ENCODE results near the gene JAKMIP1. TPM values are rescaled to one million over a fixed set of nuclear protein-coding genes. Genes with fewer than 3 reads are reported as not detected.
"Not testable (repeated sequence)": the region's sequence is repeated elsewhere in the genome, so short reads cannot be mapped to it uniquely, and the experiment has no call there.

JAKMIP1 gene
- total and polyA plus RNA-seq, 2 donors (not counting 1 experiment from before 2014, with no cell fraction given) = 0.49 to 1.0 TPM

- no peaks in the 10 kb centered on the region for H4K20me1 ChIP-seq (ENCODE audit: control insufficient read depth, insufficient read depth, low read length, poor library complexity, severe bottlenecking)
- no peak overlapping the region for H3K4me2 ChIP-seq (replicated peaks; ENCODE audit: low read depth, low read length, poor library complexity, severe bottlenecking)
- CTCF ChIA-PET = no interaction called here
- Mint-ChIP-seq H3K4me3 (no peak overlapping the region), H3K27me3 (peaks cover 20% of the 10 kb centered on the region), H3K9me3 (ENCODE audit: insufficient read depth) (no peaks in the 10 kb centered on the region), H3K4me1 (no peaks in the 10 kb centered on the region), H3K27ac (no peak overlapping the region)
- WGBS (ENCODE audit: insufficient coverage) = 86% methylated on average over 21 of the region's 23 CpGs
- TF ChIP-seq EZH2 (IDR thresholded peaks at IDR 0.05; ENCODE audit: borderline replicate concordance, insufficient read depth, low read depth, low read length, poor library complexity, severe bottlenecking) = no peak
- TF ChIP-seq CTCF (IDR thresholded peaks at IDR 0.05) = no peak
- no peak overlapping the region for H3K9ac ChIP-seq (ENCODE audit: low read length)
- H3K79me2 ChIP-seq (ENCODE audit: control insufficient read depth, insufficient read depth, low read length) = no peaks in the 10 kb centered on the region
- H3K27me3 ChIP-seq (replicated peaks in 1 of 4; ENCODE audit: control extremely low read depth in 1 of 4, control insufficient read depth in 3 of 4, insufficient read depth in 4 of 4, low read length in 3 of 4) = no peaks in the 10 kb centered on the region
- intact Hi-C loops (cut with micrococcal nuclease) = no loop called here
- H3K27ac ChIP-seq (ENCODE audit: low read length in 2 of 2) = no peak overlapping the region
- H2AFZ ChIP-seq (ENCODE audit: insufficient read depth, low read depth, low read length, poor library complexity, severe bottlenecking) = no peak overlapping the region
- no peaks in the 10 kb centered on the region for H3K4me1 ChIP-seq (ENCODE audit: control insufficient read depth in 2 of 2, insufficient read depth in 2 of 2, low read length in 2 of 2)
- DNase-seq (no peak), ATAC-seq (ENCODE audit: low read depth) (no peak)
- no peaks in the 10 kb centered on the region for H3K36me3 ChIP-seq (replicated peaks in 1 of 2; ENCODE audit: control extremely low read depth in 1 of 2, control insufficient read depth in 1 of 2, extremely low read depth in 1 of 2, insufficient read depth in 2 of 2, low read length in 1 of 2)
- peaks cover 0 to 14% (median 0%) of the 10 kb centered on the region in 3 donors for H3K9me3 ChIP-seq (ENCODE audit: control extremely low read depth in 1 of 3, control insufficient read depth in 2 of 3, insufficient read depth in 1 of 3, low read length in 2 of 3)
- POLR2A ChIA-PET = no interaction called here
- H3K4me3 ChIP-seq (ENCODE audit: control extremely low read depth in 1 of 5, extremely low read depth in 1 of 5, insufficient read depth in 1 of 5, low read depth in 2 of 5, low read length in 4 of 5) = no peak overlapping the region
These were observed 206.2 kb downstream of the JAKMIP1 start for GRCh38 chr4:5993876-5994811.

- POLR2A ChIA-PET; intact Hi-C loops (cut with micrococcal nuclease): not testable (repeated sequence)
- WGBS (ENCODE audit: insufficient coverage) = 100% methylated on average over 2 of the region's 9 CpGs
These were observed 207.0 kb downstream of the JAKMIP1 start for GRCh38 chr4:5993346-5993745.

More at GRCh38 chr4:5993346-5993745, 207.0 kb downstream of the JAKMIP1 start:
- not testable (repeated sequence) for H2AFZ ChIP-seq (ENCODE audit: insufficient read depth, low read depth, low read length, poor library complexity, severe bottlenecking); H4K20me1 ChIP-seq (ENCODE audit: control insufficient read depth, insufficient read depth, low read length, poor library complexity, severe bottlenecking); H3K4me1 Mint-ChIP-seq; H3K4me2 ChIP-seq (replicated peaks; ENCODE audit: low read depth, low read length, poor library complexity, severe bottlenecking); H3K36me3 ChIP-seq (replicated peaks in 1 of 2; ENCODE audit: control extremely low read depth in 1 of 2, control insufficient read depth in 1 of 2, extremely low read depth in 1 of 2, insufficient read depth in 2 of 2, low read length in 1 of 2); H3K79me2 ChIP-seq (ENCODE audit: control insufficient read depth, insufficient read depth, low read length); H3K9me3 Mint-ChIP-seq (ENCODE audit: insufficient read depth); H3K4me3 ChIP-seq (ENCODE audit: control extremely low read depth in 1 of 5, extremely low read depth in 1 of 5, insufficient read depth in 1 of 5, low read depth in 2 of 5, low read length in 4 of 5); H3K27ac Mint-ChIP-seq; ATAC-seq (ENCODE audit: low read depth); H3K4me3 Mint-ChIP-seq; H3K27me3 ChIP-seq (replicated peaks in 1 of 4; ENCODE audit: control extremely low read depth in 1 of 4, control insufficient read depth in 3 of 4, insufficient read depth in 4 of 4, low read length in 3 of 4); H3K9ac ChIP-seq (ENCODE audit: low read length); DNase-seq; H3K4me1 ChIP-seq (ENCODE audit: control insufficient read depth in 2 of 2, insufficient read depth in 2 of 2, low read length in 2 of 2); H3K27ac ChIP-seq (ENCODE audit: low read length in 2 of 2)
- H3K27me3 Mint-ChIP-seq = peaks cover 19% of the 10 kb centered on the region
- peaks cover 0 to 14% (median 0%) of the 10 kb centered on the region in 3 donors for H3K9me3 ChIP-seq (ENCODE audit: control extremely low read depth in 1 of 3, control insufficient read depth in 2 of 3, insufficient read depth in 1 of 3, low read length in 2 of 3)
- CTCF ChIA-PET = interaction anchor here (1.3 kb wide), 1 partner anchor 10 kb away, joined by 3 read pairs; no protein-coding TSS in a partner anchor
